Ovary (tissue), 9 donors: ENCODE data around the gene TEX54. TPM values are rescaled to one million over a fixed set of nuclear protein-coding genes. Genes with fewer than 3 reads are reported as not detected.

ENCODE experiments used
- DNase-seq, 5 donors: peaks; one replicate each; pipeline ENCODE4 v3.0.0-alpha.2; 2019 to 2020
- H3K27ac ChIP-seq, 2 donors: fragments of 200-600 bp; one replicate each; pipeline versions ENCODE4 v1.5.1 to v1.8.0; 2019 to 2022
- H3K27me3 ChIP-seq: fragments of 200-600 bp; one replicate; pipeline ENCODE4 v1.8.0; 2022
- H3K36me3 ChIP-seq: fragments of 200-600 bp; sonication (generic); one replicate; pipeline ENCODE4 v1.5.1; 2019
- H3K4me1 ChIP-seq: one replicate; pipeline ENCODE4 v1.8.1; 2013; ENCODE audit warnings: mild to moderate bottlenecking, moderate library complexity; ENCODE audit not compliant: insufficient read depth
- H3K4me3 ChIP-seq: fragments of 200-600 bp; sonication (generic); one replicate; pipeline ENCODE4 v1.5.1; 2017
- H3K9me3 ChIP-seq, 2 donors: fragments of 200-600 bp in 1 of 2; sonication (generic) in 1 of 2; one replicate each; pipeline versions ENCODE4 v1.5.1 to v1.8.1; 2013 to 2019; ENCODE audit warnings: mild to moderate bottlenecking in 1 of 2, moderate library complexity in 1 of 2
- CTCF ChIP-seq, 3 donors: fragments of 450-650 bp in 2 of 3; fragments of 200-600 bp in 1 of 3; IDR thresholded peaks; one replicate each; pipeline versions ENCODE4 v1.5.1 to v1.8.0; 2016 to 2022; ENCODE audit warnings: antibody characterized with exemption in 3 of 3, mild to moderate bottlenecking in 1 of 3
- EP300 ChIP-seq: sonication (generic); formaldehyde crosslinking; IDR thresholded peaks from one replicate; pipeline ENCODE4 v1.6.1; 2017; ENCODE audit warnings: antibody characterized with exemption
- POLR2A ChIP-seq: fragments of 450-650 bp; IDR thresholded peaks from one replicate; pipeline ENCODE4 v1.6.1; 2017; ENCODE audit warnings: antibody characterized with exemption, mild to moderate bottlenecking, moderate library complexity
- WGBS, 3 donors: extraction: QIAGEN DNeasy Blood & Tissue Kit in 1 of 3; methylation state at CpG; one replicate each; pipeline versions ENCODE4 v1.1.5 to v1.1.7; 2013 to 2017; 5-methylcytosine and 5-hydroxymethylcytosine counted together
- intact Hi-C, 4 donors: fragments of 100-400 bp; cut with DNase I; formaldehyde crosslinking; loops; one replicate each; pipeline versions ENCODE4 v1.11.0 to v1.15.1; 2022 to 2023
- polyA plus RNA-seq, 2 donors: library from polyadenylated mRNA; stranded (reverse); fragments of 200-250 nt in 1 of 2; fragments of 350-450 nt in 1 of 2; fragmentation: Illumina TruSeq in 1 of 2; extraction: RNeasy Lipid Tissue Mini Kit (QIAGEN cat#74804) in 1 of 2; gene quantifications; one replicate each; pipeline ENCODE4 v1.2.3, GENCODE V29; 2013 to 2014
- total RNA-seq, 7 donors: library from RNA; depleted of rRNA in 2 of 7; stranded (reverse); fragments of >200 nt in 2 of 7; fragmentation: NEBNext Ultra II Directional in 3 of 7; extraction: Animal tissue kit (Norgen Biotek cat#: 25700) in 3 of 7; gene quantifications; one replicate each; pipeline versions ENCODE4 v1.1.0 to v1.2.4, GENCODE V29; 2016 to 2023
- donor health status: DM: no; HTN: no; CAD: no; lungs with moderate emphysema.
- donor health status: DM: no; HTN: no; CAD: no.
- donor health status: Bipolar disorder and iron deficiency.
- donor health status: DM: yes; HTN: yes; CAD: no.
- donor health status: DM: no; HTN: no; CAD: no.
- donor health status: DM: yes; HTN: yes; CAD: no.

Gene TEX54
- total and polyA plus RNA-seq, 9 donors = not detected

- DNase-seq = peak in 2 of 5 donors; percentile 39 to 52
- no peaks in the 10 kb centered on the region for H3K27me3 ChIP-seq
- H3K36me3 ChIP-seq = no peaks in the 10 kb centered on the region
- no peak for TF ChIP-seq CTCF (IDR thresholded peaks at IDR 0.05)
- no peak for TF ChIP-seq POLR2A
- TF ChIP-seq EP300 = no peak
- H3K4me1 ChIP-seq = peaks cover 6% of the 10 kb centered on the region
- intact Hi-C loops = loop anchor here in 1 of 4 donors (5.0 kb wide), 1 partner anchor 766 kb away; no protein-coding TSS in a partner anchor
- H3K4me3 ChIP-seq = no peak overlapping the region
- peak overlapping the region in 1 of 2 donors; percentile 80 for H3K27ac ChIP-seq
- H3K9me3 ChIP-seq = no peaks in the 10 kb centered on the region
- WGBS, 3 donors = 73 to 78% (median 74%) methylated on average over 5 of the region's 5 CpGs
Observed at GRCh38 chr11:62806611-62807121, 26.0 kb downstream of the TEX54 start.

- intact Hi-C loops = loop anchor here in 1 of 4 donors (2.0 to 5.0 kb wide), 2 partner anchors 25 to 766 kb away; no protein-coding TSS in a partner anchor
- Histone ChIP-seq H3K27ac (peak overlapping the region; percentile 40 to 80), H3K4me3 (peak overlapping the region; percentile 82), H3K9me3 (no peaks in the 10 kb centered on the region), H3K36me3 (no peaks in the 10 kb centered on the region), H3K27me3 (no peaks in the 10 kb centered on the region), H3K4me1 (peaks cover 6% of the 10 kb centered on the region)
- 26 to 43% (median 35%) methylated on average over 12 of the region's 12 CpGs for WGBS, 3 donors
- TF ChIP-seq CTCF (IDR thresholded peaks at IDR 0.05) = no peak
- no peak for DNase-seq
Observed at GRCh38 chr11:62805961-62806441, 26.6 kb downstream of the TEX54 start.

GRCh38 chr11:62805076-62805892, 27.4 kb downstream of the TEX54 start, which contains the start of gene NXF1:
NXF1 (minus strand) TSS chr11:62805440; CDS start chr11:62805356, 84 bp downstream.
- no peaks in the 10 kb centered on the region for H3K36me3 ChIP-seq
- no peaks in the 10 kb centered on the region for H3K9me3 ChIP-seq
- peak within 1 kb of the TSS; percentile 82 for H3K4me3 ChIP-seq
- peak in 2 of 3 donors; percentile 53 to 56 for TF ChIP-seq CTCF (IDR thresholded peaks at IDR 0.05)
- TF ChIP-seq POLR2A = peak; percentile 99
- peak; percentile 43 for TF ChIP-seq EP300
- H3K4me1 ChIP-seq = peaks cover 6% of the 10 kb centered on the region
- WGBS, 3 donors = 0 to 1% (median 1%) methylated on average over 38 to 77 of the region's 77 CpGs
- intact Hi-C loops = loop anchor here in 1 of 4 donors (2.0 to 5.0 kb wide), 2 partner anchors 26 to 767 kb away; no protein-coding TSS in a partner anchor
- H3K27ac ChIP-seq = peak within 1 kb of the TSS; percentile 40 to 80
- H3K27me3 ChIP-seq = no peaks in the 10 kb centered on the region
- peak; percentile 93 to 98 (median 97) for DNase-seq

GRCh38 chr11:62804310-62805075, 28.1 kb downstream of the TEX54 start:
- Histone ChIP-seq H3K36me3 (no peaks in the 10 kb centered on the region), H3K4me1 (peaks cover 6% of the 10 kb centered on the region), H3K9me3 (no peaks in the 10 kb centered on the region), H3K27me3 (no peaks in the 10 kb centered on the region), H3K27ac (peak overlapping the region in 1 of 2 donors; percentile 80), H3K4me3 (peak overlapping the region; percentile 82)
- DNase-seq = no peak
- intact Hi-C loops = loop anchor here in 1 of 4 donors (2.0 to 5.0 kb wide), 2 partner anchors 26 to 768 kb away; no protein-coding TSS in a partner anchor
- WGBS, 3 donors = 2 to 4% (median 2%) methylated on average over 14 of the region's 14 CpGs
- no peak for TF ChIP-seq POLR2A
- TF ChIP-seq CTCF (IDR thresholded peaks at IDR 0.05) = no peak
